ENCODE results near the gene IFNGR1.

DNA sequence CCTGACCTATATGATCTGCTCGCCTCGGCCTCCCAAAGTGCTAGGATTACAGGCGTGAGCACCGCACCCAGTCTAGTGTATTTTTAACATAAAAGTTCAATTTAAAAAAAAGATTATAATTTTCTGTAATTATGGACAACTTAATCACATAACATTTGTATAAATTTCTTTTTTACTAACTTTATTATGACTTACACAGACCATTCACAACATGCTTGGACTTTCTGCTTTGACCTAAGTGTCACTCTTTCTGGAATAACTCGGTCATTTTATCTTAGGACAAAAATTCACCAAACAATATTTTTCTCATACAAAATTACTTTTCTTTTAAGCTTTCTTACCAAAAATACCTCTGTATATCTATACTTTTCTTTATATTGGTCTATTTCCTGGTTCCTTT is 30.3 kb downstream of the IFNGR1 start:
- TF ChIP-seq, protein P1, sequence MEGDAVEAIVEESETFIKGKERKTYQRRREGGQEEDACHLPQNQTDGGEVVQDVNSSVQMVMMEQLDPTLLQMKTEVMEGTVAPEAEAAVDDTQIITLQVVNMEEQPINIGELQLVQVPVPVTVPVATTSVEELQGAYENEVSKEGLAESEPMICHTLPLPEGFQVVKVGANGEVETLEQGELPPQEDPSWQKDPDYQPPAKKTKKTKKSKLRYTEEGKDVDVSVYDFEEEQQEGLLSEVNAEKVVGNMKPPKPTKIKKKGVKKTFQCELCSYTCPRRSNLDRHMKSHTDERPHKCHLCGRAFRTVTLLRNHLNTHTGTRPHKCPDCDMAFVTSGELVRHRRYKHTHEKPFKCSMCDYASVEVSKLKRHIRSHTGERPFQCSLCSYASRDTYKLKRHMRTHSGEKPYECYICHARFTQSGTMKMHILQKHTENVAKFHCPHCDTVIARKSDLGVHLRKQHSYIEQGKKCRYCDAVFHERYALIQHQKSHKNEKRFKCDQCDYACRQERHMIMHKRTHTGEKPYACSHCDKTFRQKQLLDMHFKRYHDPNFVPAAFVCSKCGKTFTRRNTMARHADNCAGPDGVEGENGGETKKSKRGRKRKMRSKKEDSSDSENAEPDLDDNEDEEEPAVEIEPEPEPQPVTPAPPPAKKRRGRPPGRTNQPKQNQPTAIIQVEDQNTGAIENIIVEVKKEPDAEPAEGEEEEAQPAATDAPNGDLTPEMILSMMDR (conservative IDR thresholded peaks at IDR 0.05; ENCODE audit: low read depth in 2 of 2) = no peak
- TF ChIP-seq JUNB (IDR thresholded peaks at IDR 0.05; ENCODE audit: unreplicated experiment) (no peak), EZH2 (IDR thresholded peaks at IDR 0.05; ENCODE audit: low read depth, unreplicated experiment) (no peak), EZH2phosphoT487 (IDR thresholded peaks at IDR 0.05; ENCODE audit: unreplicated experiment) (no peak), POLR2AphosphoS5 (IDR thresholded peaks at IDR 0.05; ENCODE audit: low read depth) (no peak), NANOG (IDR thresholded peaks at IDR 0.05; ENCODE audit: borderline replicate concordance) (no peak), CREB1 (CRISPR knock-in tag; IDR thresholded peaks at IDR 0.05; ENCODE audit: low read depth) (no peak), ZNF331 (CRISPR knock-in tag; IDR thresholded peaks at IDR 0.05; ENCODE audit: low read depth) (no peak), ZNF114 (CRISPR knock-in tag; IDR thresholded peaks at IDR 0.05) (0 out of 2 replicates have a peak, but pooled peaks have one; percentile 31), STAT1 (IDR thresholded peaks at IDR 0.05; ENCODE audit: unreplicated experiment) (no peak)
- TF ChIP-seq, protein P2, sequence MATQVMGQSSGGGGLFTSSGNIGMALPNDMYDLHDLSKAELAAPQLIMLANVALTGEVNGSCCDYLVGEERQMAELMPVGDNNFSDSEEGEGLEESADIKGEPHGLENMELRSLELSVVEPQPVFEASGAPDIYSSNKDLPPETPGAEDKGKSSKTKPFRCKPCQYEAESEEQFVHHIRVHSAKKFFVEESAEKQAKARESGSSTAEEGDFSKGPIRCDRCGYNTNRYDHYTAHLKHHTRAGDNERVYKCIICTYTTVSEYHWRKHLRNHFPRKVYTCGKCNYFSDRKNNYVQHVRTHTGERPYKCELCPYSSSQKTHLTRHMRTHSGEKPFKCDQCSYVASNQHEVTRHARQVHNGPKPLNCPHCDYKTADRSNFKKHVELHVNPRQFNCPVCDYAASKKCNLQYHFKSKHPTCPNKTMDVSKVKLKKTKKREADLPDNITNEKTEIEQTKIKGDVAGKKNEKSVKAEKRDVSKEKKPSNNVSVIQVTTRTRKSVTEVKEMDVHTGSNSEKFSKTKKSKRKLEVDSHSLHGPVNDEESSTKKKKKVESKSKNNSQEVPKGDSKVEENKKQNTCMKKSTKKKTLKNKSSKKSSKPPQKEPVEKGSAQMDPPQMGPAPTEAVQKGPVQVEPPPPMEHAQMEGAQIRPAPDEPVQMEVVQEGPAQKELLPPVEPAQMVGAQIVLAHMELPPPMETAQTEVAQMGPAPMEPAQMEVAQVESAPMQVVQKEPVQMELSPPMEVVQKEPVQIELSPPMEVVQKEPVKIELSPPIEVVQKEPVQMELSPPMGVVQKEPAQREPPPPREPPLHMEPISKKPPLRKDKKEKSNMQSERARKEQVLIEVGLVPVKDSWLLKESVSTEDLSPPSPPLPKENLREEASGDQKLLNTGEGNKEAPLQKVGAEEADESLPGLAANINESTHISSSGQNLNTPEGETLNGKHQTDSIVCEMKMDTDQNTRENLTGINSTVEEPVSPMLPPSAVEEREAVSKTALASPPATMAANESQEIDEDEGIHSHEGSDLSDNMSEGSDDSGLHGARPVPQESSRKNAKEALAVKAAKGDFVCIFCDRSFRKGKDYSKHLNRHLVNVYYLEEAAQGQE (IDR thresholded peaks at IDR 0.05; ENCODE audit: unreplicated experiment) = no peak
- TF ChIP-seq, protein P3, sequence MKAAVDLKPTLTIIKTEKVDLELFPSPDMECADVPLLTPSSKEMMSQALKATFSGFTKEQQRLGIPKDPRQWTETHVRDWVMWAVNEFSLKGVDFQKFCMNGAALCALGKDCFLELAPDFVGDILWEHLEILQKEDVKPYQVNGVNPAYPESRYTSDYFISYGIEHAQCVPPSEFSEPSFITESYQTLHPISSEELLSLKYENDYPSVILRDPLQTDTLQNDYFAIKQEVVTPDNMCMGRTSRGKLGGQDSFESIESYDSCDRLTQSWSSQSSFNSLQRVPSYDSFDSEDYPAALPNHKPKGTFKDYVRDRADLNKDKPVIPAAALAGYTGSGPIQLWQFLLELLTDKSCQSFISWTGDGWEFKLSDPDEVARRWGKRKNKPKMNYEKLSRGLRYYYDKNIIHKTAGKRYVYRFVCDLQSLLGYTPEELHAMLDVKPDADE (IDR thresholded peaks at IDR 0.05) = no peak
